GM10248 (cell line): ENCODE results near the gene PYGO2.

ENCODE experiments used
- CTCF ChIA-PET: fragments of 300-600 bp; sonication (Branson Sonifier 250); formaldehyde crosslinking; extraction: SDS; loops from one replicate; lab custom pipeline; 2021; ENCODE audit warnings: antibody characterized with exemption; lab: Yijun Ruan, JAX
- POLR2A ChIA-PET: fragments of 350-650 bp; sonication (Branson Sonifier 250); formaldehyde crosslinking; extraction: SDS; loops from one replicate; lab custom pipeline; 2020; ENCODE audit warnings: antibody characterized with exemption; lab: Yijun Ruan, JAX
- DNase-seq: peaks from one replicate; pipeline ENCODE4 v3.0.0; 2012; ENCODE audit errors: extremely low spot score
- TF ChIP-seq, protein P1 (sequence below): IDR thresholded peaks from 2 replicates; pipeline ENCODE4 v1.5.1; 2012; ENCODE audit warnings: mild to moderate bottlenecking, low read depth; ENCODE audit errors: extremely low read depth, missing control alignments, control extremely low read depth

PYGO2 gene

GRCh38 chr1:154934358-154934948 lies 27.1 kb downstream of the PYGO2 start:
- ChIA-PET CTCF (interaction anchor here (1.5 to 2.9 kb wide), 3 partner anchors 10 to 151 kb away, joined by 4 to 12 read pairs (median 5); no protein-coding TSS in a partner anchor), POLR2A (interaction anchor here (0.6 to 0.7 kb wide), 2 partner anchors 68 to 323 kb away, joined by 3 to 4 read pairs; no protein-coding TSS in a partner anchor)
- TF ChIP-seq, protein P1, sequence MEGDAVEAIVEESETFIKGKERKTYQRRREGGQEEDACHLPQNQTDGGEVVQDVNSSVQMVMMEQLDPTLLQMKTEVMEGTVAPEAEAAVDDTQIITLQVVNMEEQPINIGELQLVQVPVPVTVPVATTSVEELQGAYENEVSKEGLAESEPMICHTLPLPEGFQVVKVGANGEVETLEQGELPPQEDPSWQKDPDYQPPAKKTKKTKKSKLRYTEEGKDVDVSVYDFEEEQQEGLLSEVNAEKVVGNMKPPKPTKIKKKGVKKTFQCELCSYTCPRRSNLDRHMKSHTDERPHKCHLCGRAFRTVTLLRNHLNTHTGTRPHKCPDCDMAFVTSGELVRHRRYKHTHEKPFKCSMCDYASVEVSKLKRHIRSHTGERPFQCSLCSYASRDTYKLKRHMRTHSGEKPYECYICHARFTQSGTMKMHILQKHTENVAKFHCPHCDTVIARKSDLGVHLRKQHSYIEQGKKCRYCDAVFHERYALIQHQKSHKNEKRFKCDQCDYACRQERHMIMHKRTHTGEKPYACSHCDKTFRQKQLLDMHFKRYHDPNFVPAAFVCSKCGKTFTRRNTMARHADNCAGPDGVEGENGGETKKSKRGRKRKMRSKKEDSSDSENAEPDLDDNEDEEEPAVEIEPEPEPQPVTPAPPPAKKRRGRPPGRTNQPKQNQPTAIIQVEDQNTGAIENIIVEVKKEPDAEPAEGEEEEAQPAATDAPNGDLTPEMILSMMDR, result no peak
- no peak for DNase-seq

DNA sequence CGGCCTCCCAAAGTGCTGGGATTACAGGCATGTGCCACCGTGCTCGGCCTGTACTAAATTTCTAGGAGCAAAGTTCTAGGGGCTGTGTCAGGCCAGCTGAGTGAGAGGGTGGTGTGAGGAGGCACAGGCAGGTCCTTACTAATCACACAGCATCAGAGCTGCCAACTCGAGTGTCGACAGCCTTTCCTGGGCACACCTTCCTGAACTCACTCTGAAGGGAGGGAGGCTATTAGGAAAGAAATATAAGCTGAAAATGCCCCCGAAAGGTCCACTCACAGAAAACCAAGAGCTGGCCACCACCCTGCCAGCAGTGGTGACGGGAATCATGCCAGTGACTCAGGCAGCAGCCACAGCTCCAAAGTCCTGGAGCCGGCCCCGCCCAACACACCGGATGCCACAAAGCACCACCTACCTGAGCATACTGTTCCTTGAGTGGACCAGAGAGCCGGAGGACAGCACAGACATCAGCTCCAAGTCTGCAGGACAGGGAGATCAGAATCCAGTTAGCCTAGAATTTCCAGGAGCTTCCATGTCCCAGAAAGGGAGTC lies 29.6 kb downstream of the PYGO2 start:
- TF ChIP-seq, protein P1, result no peak
- CTCF ChIA-PET, result interaction anchor here (1.0 to 1.4 kb wide), 3 partner anchors 125 to 453 kb away, joined by 3 read pairs; no protein-coding TSS in a partner anchor
- no peak for DNase-seq
- POLR2A ChIA-PET, result no interaction called here

DNA sequence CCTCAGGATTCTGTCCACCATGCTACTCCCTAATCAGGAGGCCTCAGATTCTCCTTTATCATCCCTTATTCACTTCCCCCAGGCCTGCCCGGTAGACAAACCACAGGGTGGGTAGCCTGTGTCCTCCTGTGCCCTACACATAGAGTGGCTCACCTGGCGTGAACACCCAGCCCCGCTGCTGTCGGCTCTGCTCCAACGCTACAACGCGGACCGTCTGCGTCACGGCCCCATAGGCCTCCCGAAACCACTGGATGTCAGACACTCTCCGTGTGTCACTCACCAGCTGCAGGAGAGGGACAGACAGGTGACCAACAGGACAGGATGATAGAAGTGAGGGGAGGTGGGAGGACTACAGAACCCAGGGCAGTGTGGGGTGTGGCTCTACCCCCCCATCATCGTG lies 35.4 kb downstream of the PYGO2 start:
- no peak for DNase-seq
- TF ChIP-seq, protein P1, result no peak
- POLR2A ChIA-PET, result no interaction called here
- CTCF ChIA-PET, result interaction anchor here (2.8 kb wide), 1 partner anchor 10 kb away, joined by 18 read pairs; the partner anchor contains the start of gene PMVK

DNA sequence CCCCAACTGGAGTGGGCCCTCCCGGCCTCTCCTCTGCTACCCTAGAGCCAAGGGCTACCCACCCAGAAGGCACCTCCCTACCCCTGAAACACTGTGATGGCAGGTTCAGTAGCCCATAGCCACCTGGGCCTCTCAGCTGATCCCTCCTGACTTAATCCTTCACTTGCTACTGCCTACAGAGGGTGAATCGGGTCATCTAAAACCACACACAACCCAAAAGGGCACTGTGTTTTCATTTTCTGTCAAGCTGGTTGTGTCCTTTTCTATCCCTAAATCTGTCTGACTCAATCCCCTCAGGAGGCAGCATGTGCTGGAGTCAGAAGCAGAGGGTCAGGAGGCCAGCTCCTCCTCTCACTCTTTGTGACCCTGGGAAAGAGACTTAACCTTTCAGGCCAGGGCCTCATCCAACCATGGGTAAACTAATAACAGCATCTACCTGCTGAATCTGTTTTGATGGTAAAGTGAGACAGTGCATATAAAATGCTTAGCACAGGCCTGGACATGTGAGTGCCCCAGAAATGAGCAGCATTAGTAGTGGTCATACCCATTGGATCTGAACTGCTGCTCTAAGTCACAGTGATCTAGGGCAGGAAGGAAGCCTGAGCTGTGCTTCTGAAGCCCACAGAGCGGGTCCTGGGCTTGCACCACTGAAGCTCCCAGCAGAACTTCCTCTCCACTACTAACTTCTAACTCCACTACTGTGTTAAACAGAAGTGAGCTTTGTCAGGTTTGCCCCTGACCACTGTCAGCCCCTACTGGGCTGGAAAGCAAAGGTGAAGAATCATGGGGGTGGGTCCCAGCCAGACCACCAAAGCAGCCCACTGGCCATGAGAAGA lies 36.0 kb downstream of the PYGO2 start:
- no peak for DNase-seq
- POLR2A ChIA-PET, result interaction anchor here (1.1 kb wide), 1 partner anchor 18 kb away, joined by 3 read pairs; no protein-coding TSS in a partner anchor
- CTCF ChIA-PET, result interaction anchor here (1.0 to 2.8 kb wide), 3 partner anchors 11 to 34 kb away, joined by 3 to 18 read pairs (median 4); partner anchors contain the start of gene PMVK
- TF ChIP-seq, protein P1, result no peak

GRCh38 chr1:154923695-154924094 lies 37.9 kb downstream of the PYGO2 start:
- CTCF ChIA-PET, result interaction anchor here (1.7 kb wide), 1 partner anchor 13 kb away, joined by 4 read pairs; the partner anchor contains the start of gene PMVK
- no peak for DNase-seq
- TF ChIP-seq, protein P1, result no peak
- POLR2A ChIA-PET, result no interaction called here

GRCh38 chr1:154913273-154913672 lies 48.3 kb downstream of the PYGO2 start:
- ChIA-PET POLR2A (no interaction called here), CTCF (interaction anchor here (1.0 to 1.9 kb wide), 9 partner anchors 9 to 244 kb away, joined by 3 to 6 read pairs (median 3); partner anchors contain the start of gene PMVK)
- DNase-seq, result no peak
- TF ChIP-seq, protein P1, result no peak
